Cardiac fibroblast (primary cell): Measurements from ENCODE around the gene F11R.
A peak's percentile ranks its signal among the peaks of the same experiment; 100 is the strongest.

Source experiments
- DNase-seq, 2 donors: peaks; one replicate each; pipeline versions ENCODE4 v3.0.0 to v3.0.0-alpha.2; 2010; ENCODE audit warnings: low read depth in 2 of 2
- H3K4me3 ChIP-seq, 2 donors: replicated peaks in 1 of 2; 1 replicate in 1 of 2; 2 replicates in 1 of 2; pipeline ENCODE4 v1.5.1; 2011; ENCODE audit warnings: low read depth in 2 of 2, low read length in 2 of 2, mild to moderate bottlenecking in 2 of 2, moderate library complexity in 1 of 2
- TF ChIP-seq, protein P1 (sequence below): IDR thresholded peaks from one replicate; pipeline ENCODE4 v1.5.1; 2011; ENCODE audit warnings: low read depth, mild to moderate bottlenecking, low read length, inconsistent platforms

Gene F11R

DNA sequence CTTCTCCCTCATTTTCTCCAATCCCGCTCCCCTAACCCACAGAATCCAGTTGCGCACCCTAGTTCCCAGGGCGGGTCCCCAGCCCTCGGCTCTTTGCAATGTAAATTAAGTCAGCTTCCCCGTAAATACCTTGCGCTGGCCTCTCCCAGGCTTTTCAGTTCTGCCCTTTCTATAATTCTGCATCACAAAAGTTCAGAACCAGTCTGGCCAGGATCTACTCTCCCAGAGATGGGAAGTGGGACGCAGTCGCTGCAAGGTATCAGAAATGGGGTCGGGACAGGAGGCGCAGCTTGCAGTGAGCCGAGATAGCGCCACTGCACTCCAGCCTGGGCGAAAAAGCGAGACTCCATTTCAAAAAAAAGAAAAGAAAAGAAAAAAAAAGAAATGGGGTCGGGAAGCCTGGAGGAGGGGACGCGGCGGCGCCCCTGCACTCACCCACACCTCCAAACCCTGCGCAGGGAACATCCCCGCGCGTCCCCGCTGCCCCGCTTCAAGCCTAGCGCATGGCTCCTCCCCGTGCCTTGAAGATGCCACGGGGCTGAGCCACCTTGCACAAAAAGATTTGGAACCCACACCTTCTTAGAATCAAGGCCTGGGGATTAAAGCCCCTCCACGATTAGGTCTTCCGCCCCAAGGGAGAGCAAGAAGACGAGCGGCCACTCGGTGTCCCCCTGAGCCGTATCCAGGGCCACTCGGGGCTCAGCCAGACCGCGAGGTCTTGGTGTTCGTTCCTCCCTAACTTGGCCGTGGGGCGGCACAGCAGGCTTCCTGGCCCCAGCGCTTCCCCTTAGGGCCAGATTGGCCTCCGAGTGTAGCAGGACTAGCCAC, 39.2 kb downstream of the F11R start:
- H3K4me3 ChIP-seq, result peak overlapping the region in 1 of 2 donors; percentile 21
- TF ChIP-seq, protein P1, sequence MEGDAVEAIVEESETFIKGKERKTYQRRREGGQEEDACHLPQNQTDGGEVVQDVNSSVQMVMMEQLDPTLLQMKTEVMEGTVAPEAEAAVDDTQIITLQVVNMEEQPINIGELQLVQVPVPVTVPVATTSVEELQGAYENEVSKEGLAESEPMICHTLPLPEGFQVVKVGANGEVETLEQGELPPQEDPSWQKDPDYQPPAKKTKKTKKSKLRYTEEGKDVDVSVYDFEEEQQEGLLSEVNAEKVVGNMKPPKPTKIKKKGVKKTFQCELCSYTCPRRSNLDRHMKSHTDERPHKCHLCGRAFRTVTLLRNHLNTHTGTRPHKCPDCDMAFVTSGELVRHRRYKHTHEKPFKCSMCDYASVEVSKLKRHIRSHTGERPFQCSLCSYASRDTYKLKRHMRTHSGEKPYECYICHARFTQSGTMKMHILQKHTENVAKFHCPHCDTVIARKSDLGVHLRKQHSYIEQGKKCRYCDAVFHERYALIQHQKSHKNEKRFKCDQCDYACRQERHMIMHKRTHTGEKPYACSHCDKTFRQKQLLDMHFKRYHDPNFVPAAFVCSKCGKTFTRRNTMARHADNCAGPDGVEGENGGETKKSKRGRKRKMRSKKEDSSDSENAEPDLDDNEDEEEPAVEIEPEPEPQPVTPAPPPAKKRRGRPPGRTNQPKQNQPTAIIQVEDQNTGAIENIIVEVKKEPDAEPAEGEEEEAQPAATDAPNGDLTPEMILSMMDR, result no peak
- no peak for DNase-seq

GRCh38 chr1:160979286-160979685, 41.7 kb downstream of the F11R start:
- TF ChIP-seq, protein P1, result no peak
- H3K4me3 ChIP-seq, result no peak overlapping the region
- DNase-seq, result no peak

- DNase-seq, result peak in 1 of 2 donors; percentile 71
- H3K4me3 ChIP-seq, result no peak overlapping the region
- TF ChIP-seq, protein P1, result no peak
Observed at GRCh38 chr1:160978510-160978927, 42.4 kb downstream of the F11R start.

DNA sequence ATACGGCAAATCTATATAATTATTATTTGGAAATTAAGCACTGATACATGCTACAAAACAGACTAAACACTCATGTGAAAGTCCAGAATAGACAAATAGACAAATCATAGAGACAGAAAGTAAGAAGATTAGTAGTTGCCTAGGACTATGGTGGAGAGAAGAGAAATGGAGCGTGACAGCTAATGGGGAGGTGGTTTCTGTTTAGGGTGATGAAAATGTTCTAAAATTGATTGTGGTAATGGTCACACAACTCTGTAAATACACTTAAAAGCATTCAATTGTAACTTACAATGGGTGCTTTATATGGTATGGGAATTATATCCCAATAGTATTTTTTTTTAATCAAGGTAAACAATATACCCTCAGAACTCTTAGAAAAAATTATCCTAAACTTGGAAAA, 45.9 kb downstream of the F11R start:
- no peak overlapping the region for H3K4me3 ChIP-seq
- DNase-seq, result no peak
- TF ChIP-seq, protein P1, result no peak

DNA sequence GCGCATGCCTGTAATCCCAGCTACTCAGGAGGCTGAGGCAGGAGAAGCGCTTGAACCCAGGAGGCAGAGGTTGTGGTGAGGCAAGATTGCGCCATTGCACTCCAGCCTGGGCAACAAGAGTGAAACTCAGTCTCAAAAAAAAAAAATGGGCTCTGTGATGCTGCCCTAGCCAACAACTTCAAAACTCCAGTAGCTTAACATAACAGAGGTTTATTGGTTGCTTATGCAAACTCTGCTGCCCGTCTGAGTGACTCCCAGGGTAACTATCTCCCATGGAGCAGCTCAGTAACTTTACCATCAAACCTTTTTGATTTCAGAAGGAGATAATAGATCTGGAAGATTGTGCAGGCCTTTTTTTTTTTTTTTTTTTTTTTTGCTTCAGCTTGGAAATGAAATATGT, 47.5 kb downstream of the F11R start:
- no peak overlapping the region for H3K4me3 ChIP-seq
- TF ChIP-seq, protein P1, result no peak
- no peak for DNase-seq

GRCh38 chr1:160972939-160973338, 48.0 kb downstream of the F11R start:
- H3K4me3 ChIP-seq, result no peak overlapping the region
- TF ChIP-seq, protein P1, result no peak
- no peak for DNase-seq
